Small intestine (tissue), 16 donors: ENCODE results near the gene AANAT. TPM values are rescaled to one million over a fixed set of nuclear protein-coding genes. Genes with fewer than 3 reads are reported as not detected.

Experiments
- DNase-seq, 2 donors: peaks; one replicate each; pipeline versions ENCODE4 v3.0.0 to v3.0.0-alpha.2; 2013
- FAIRE-seq: peaks from 2 replicates; lab custom pipeline; 2012; peaks lifted over from hg19 to GRCh38; lab: Jason Lieb, UNC
- H3K27ac ChIP-seq, 3 donors: one replicate each; pipeline ENCODE4 v1.5.1; 2013; ENCODE audit warnings: low read length in 2 of 3, mild to moderate bottlenecking in 2 of 3, control low read depth in 1 of 3, inconsistent platforms in 1 of 3, low read depth in 1 of 3, moderate library complexity in 1 of 3
- H3K27me3 ChIP-seq, 3 donors: one replicate each; pipeline ENCODE4 v1.6.1; 2013; ENCODE audit warnings: low read length in 3 of 3, inconsistent platforms in 1 of 3; ENCODE audit not compliant: control insufficient read depth in 3 of 3, insufficient read depth in 3 of 3
- H3K36me3 ChIP-seq, 3 donors: one replicate each; pipeline ENCODE4 v1.6.1; 2013; ENCODE audit warnings: low read length in 3 of 3, inconsistent platforms in 1 of 3, low read depth in 1 of 3, mild to moderate bottlenecking in 1 of 3, moderate library complexity in 1 of 3; ENCODE audit not compliant: control insufficient read depth in 3 of 3, insufficient read depth in 2 of 3
- H3K4me1 ChIP-seq, 3 donors: one replicate each; pipeline ENCODE4 v1.6.1; 2013; ENCODE audit warnings: low read length in 2 of 3, inconsistent platforms in 1 of 3, low read depth in 1 of 3, mild to moderate bottlenecking in 1 of 3, moderate library complexity in 1 of 3; ENCODE audit not compliant: control insufficient read depth in 3 of 3, insufficient read depth in 2 of 3
- H3K4me3 ChIP-seq, 3 donors: one replicate each; pipeline ENCODE4 v1.5.1; 2013; ENCODE audit warnings: low read length in 3 of 3, control low read depth in 1 of 3, inconsistent platforms in 1 of 3, low read depth in 1 of 3, mild to moderate bottlenecking in 1 of 3, moderate library complexity in 1 of 3
- H3K9me3 ChIP-seq, 2 donors: one replicate each; pipeline ENCODE4 v1.6.1; 2013; ENCODE audit warnings: low read depth in 1 of 2, low read length in 1 of 2; ENCODE audit not compliant: control insufficient read depth in 2 of 2, insufficient read depth in 1 of 2
- WGBS, 3 donors: extraction: QIAGEN DNeasy Blood & Tissue Kit; methylation state at CpG; one replicate each; pipeline ENCODE4 v1.1.7; 2013; 5-methylcytosine and 5-hydroxymethylcytosine counted together
- long read RNA-seq, 10 donors: transcript quantifications; one replicate each; lab custom pipeline, GENCODE V29; 2026
- polyA plus RNA-seq, 4 donors: library from polyadenylated mRNA; stranded (reverse) in 3 of 4; unstranded in 1 of 4; fragments of 200-250 nt in 3 of 4; fragments of 120-200 nt in 1 of 4; gene quantifications; one replicate each; pipeline versions ENCODE4 v1.2.1 to v1.2.3, GENCODE V29; 2013
- donor health status: healthy with polysubstance abuse.
- donor health status: control.
- donor health status: control.
- donor health status: Bipolar disorder and iron deficiency.
- donor health status: healthy.

Gene AANAT
- polyA plus RNA-seq, result under 1 TPM in 1 of 4 donors, not detected in 3; 0.18 TPM
- long read RNA-seq, donor 1, result 0 reads
- long read RNA-seq, donor 2, result 0 reads
- long read RNA-seq, donor 3, result 0 reads
- long read RNA-seq, donor 4, result 0 reads
- long read RNA-seq, donor 5, partial matches to known transcripts, result 0 of 7 reads
- long read RNA-seq, donor 5, other reads (novel, unspliced or antisense), result 7 of 7 reads
- long read RNA-seq, donor 6, result 0 reads
- long read RNA-seq, donor 7, partial matches to known transcripts, result 141 of 141 reads
- long read RNA-seq, donor 7, other reads (novel, unspliced or antisense), result 0 of 141 reads
- long read RNA-seq, donor 8, result 0 reads
- long read RNA-seq, donor 9, result 0 reads
- long read RNA-seq, donor 10, result 0 reads

DNA sequence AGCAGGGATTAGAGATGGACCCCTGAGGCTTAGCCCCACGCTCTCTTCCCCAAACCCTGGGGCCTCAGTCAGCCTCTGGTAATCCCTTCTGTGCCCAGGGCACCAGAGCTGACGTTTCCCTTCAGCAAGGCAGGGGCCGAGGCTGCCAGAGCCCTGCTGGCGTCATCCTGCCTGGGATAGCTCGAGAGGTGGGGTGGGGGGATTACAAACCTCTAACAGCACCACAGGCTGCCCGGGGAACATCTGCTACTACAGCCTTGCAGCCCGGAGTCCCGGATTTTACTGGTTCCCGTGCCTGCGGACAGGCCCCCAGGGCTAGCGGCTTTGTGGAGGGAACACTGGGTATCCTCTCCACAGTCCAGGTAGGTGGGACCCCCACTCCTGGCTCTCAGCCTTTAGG lies at the start of gene AANAT:
Gene AANAT, plus strand, starts transcription at position 238 of the 400 bp plus-strand sequence. CDS start 1,144 bp downstream, outside the sequence.
- Histone ChIP-seq H3K27ac (no peak within 1 kb of the TSS), H3K4me3 (no peak within 1 kb of the TSS), H3K36me3 (peaks cover 0 to 34% (median 5%) of the 10 kb centered on the region in 3 donors), H3K9me3 (no peaks in the 10 kb centered on the region), H3K4me1 (peaks cover 0 to 14% (median 0%) of the 10 kb centered on the region in 3 donors), H3K27me3 (no peaks in the 10 kb centered on the region)
- DNase-seq (no peak), FAIRE-seq (no peak)
- 77 to 83% (median 78%) methylated on average over 11 of the region's 11 CpGs for WGBS, 3 donors

DNA sequence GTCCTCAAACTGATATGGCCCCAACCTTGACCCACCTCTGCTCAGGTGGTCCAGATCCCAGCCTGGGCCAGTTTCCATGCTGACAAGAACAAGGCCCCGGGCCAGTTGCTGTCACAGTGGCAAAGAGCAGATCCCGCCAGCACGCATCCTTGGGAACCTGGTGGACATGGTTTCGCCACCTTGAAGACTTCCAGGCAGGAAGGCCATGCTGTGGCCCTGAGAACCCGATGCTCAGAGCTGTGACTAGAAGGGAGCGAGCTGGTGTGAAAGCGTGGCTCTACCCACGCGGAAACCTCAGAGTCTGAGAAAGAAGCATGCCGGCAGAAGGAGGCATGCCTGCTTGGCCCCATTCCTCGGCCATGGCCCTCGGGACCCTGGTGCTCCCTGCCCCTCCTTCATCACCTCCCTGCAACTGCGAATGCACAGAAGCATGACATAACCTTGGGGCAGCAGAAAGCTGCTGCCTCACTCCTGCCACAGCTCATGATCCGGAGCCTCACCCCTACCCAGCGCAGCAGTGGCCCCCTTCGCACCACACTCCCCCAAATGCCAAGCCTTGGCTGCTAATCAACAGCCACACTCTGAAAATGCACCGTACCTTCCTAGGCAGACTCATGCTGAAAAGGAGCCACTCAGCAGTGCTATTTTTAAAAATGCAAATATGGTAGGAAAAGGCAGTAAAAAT lies 47.7 kb upstream of the AANAT start:
- WGBS, 3 donors, result 87 to 95% (median 93%) methylated on average over 17 of the region's 17 CpGs
- Histone ChIP-seq H3K27ac (no peak overlapping the region), H3K4me1 (peaks cover 0 to 8% (median 3%) of the 10 kb centered on the region in 3 donors), H3K36me3 (peaks cover 0 to 40% (median 0%) of the 10 kb centered on the region in 3 donors), H3K9me3 (no peaks in the 10 kb centered on the region), H3K27me3 (no peaks in the 10 kb centered on the region), H3K4me3 (no peak overlapping the region)
- DNase-seq, result no peak
- FAIRE-seq, result no peak

DNA sequence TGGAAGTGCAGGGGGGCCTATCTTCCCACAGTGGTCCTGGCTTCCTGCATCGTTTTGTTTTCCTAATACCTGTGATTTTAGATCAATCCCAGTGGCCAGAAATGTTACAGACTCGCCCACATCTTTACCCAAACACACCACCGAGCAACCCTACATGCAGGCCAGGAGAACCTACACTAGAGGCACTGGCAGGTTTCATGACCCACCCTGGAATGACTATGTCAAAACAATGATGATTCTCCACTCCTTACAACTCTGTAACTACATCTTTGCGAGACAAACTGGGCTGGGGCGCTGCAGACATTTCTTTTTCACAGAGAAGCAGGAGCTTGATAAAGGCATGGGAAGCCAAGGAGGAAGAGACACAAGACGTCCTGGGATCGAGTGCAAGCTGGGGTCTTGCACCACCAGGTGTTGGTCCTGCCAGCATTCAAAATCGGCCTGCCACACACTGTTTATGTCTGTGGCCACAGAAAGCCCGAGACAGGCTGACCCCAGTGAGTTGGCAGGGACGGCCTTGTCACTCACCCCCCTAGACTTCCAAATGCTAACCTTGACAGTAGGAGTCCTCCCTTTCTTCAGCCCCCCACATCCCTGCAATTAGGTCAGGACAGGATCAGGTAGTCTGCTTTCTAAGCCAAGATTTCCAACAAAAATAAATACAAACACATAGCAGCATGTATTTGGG lies 46.9 kb upstream of the AANAT start:
- Histone ChIP-seq H3K4me1 (peaks cover 0 to 8% (median 0%) of the 10 kb centered on the region in 3 donors), H3K36me3 (peaks cover 0 to 32% (median 0%) of the 10 kb centered on the region in 3 donors), H3K27me3 (no peaks in the 10 kb centered on the region), H3K4me3 (no peak overlapping the region), H3K9me3 (no peaks in the 10 kb centered on the region), H3K27ac (peak overlapping the region in 1 of 3 donors; percentile 8)
- DNase-seq (no peak), FAIRE-seq (no peak)
- 77 to 88% (median 87%) methylated on average over 10 of the region's 10 CpGs for WGBS, 3 donors

GRCh38 chr17:76421044-76421407 lies 46.4 kb upstream of the AANAT start:
- Histone ChIP-seq H3K9me3 (no peaks in the 10 kb centered on the region), H3K4me1 (peaks cover 0 to 8% (median 0%) of the 10 kb centered on the region in 3 donors), H3K27ac (peak overlapping the region in 1 of 3 donors; percentile 8), H3K36me3 (peaks cover 0 to 32% (median 0%) of the 10 kb centered on the region in 3 donors), H3K4me3 (no peak overlapping the region), H3K27me3 (no peaks in the 10 kb centered on the region)
- WGBS, 3 donors, result 67 to 85% (median 77%) methylated on average over 7 of the region's 7 CpGs
- DNase-seq (no peak), FAIRE-seq (no peak)

DNA sequence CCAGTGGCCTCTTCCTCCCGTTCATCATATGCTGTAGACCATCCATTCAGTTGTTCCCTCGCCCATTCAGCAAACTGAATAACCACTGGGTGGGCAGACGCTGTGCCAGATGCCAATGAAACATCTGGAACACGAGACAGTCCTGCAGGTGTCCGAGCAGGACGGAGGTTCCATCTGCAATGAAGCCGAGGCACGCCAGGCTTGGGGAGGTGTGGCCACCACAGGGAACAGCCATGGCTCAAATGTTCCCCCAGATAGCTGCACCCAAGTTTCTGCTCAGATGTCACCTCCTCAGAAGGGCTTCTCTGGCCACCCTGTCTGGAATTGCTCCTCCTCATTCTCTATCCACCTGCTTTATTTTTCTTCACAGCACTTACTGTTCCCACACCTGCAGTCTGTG lies 45.0 kb upstream of the AANAT start:
- Histone ChIP-seq H3K36me3 (peaks cover 0 to 22% (median 0%) of the 10 kb centered on the region in 3 donors), H3K4me3 (no peak overlapping the region), H3K9me3 (no peaks in the 10 kb centered on the region), H3K27me3 (no peaks in the 10 kb centered on the region), H3K27ac (no peak overlapping the region), H3K4me1 (peaks cover 0 to 8% (median 0%) of the 10 kb centered on the region in 3 donors)
- WGBS, 3 donors, result 94 to 96% (median 95%) methylated on average over 8 of the region's 8 CpGs
- DNase-seq (no peak), FAIRE-seq (no peak)

- peaks cover 0 to 11% (median 0%) of the 10 kb centered on the region in 3 donors for H3K4me1 ChIP-seq
- no peak for DNase-seq
- peaks cover 0 to 20% (median 0%) of the 10 kb centered on the region in 3 donors for H3K36me3 ChIP-seq
- H3K27ac ChIP-seq, result no peak overlapping the region
- WGBS, 3 donors, result 90 to 96% (median 93%) methylated on average over 6 of the region's 6 CpGs
- H3K27me3 ChIP-seq, result no peaks in the 10 kb centered on the region
- no peak overlapping the region for H3K4me3 ChIP-seq
- no peaks in the 10 kb centered on the region for H3K9me3 ChIP-seq
- no peak for FAIRE-seq
Observed at GRCh38 chr17:76422860-76423259, 44.5 kb upstream of the AANAT start.

- WGBS, 3 donors, result 82 to 88% (median 86%) methylated on average over 3 of the region's 3 CpGs
- no peak overlapping the region for H3K4me3 ChIP-seq
- no peaks in the 10 kb centered on the region for H3K27me3 ChIP-seq
- H3K36me3 ChIP-seq, result peaks cover 0 to 9% (median 0%) of the 10 kb centered on the region in 3 donors
- H3K27ac ChIP-seq, result no peak overlapping the region
- H3K4me1 ChIP-seq, result peaks cover 0 to 6% (median 0%) of the 10 kb centered on the region in 3 donors
- DNase-seq (no peak), FAIRE-seq (no peak)
- no peaks in the 10 kb centered on the region for H3K9me3 ChIP-seq
Observed at GRCh38 chr17:76426853-76427252, 40.5 kb upstream of the AANAT start.
